ENCODE measurements around the gene GATAD2B. TPM values are rescaled to one million over a fixed set of nuclear protein-coding genes. Genes with fewer than 3 reads are reported as not detected.
A peak's percentile ranks its signal among the peaks of the same experiment; 100 is the strongest.

The GATAD2B gene
- total RNA-seq, 1 experiment from 2014 or later = 46.9 TPM

GRCh38 chr1:153795934-153796785 is 126.6 kb downstream of the GATAD2B start:
- Mint-ChIP-seq H3K27me3 (ENCODE audit: low read depth) (no peaks in the 10 kb centered on the region; the same call in 1 of the 2 replicates), H3K36me3 (no peaks in the 10 kb centered on the region), H3K9me3 (no peaks in the 10 kb centered on the region), H3K4me1 (peaks cover 25% of the 10 kb centered on the region), H3K4me3 (no peak overlapping the region), H3K27ac (peak overlapping the region; percentile 54)
- ATAC-seq (no peak), DNase-seq (ENCODE audit: low spot score) (no peak)
- ChIA-PET CTCF (interaction anchor here (1.1 to 3.9 kb wide), 7 partner anchors 12 to 191 kb away, joined by 3 to 51 read pairs (median 5); partner anchors contain the start of genes DENND4B, GATAD2B and RAB13), POLR2A (interaction anchor here (1.1 kb wide), 1 partner anchor 16 kb away, joined by 3 read pairs; no protein-coding TSS in a partner anchor)
- TF ChIP-seq RORB (CRISPR knock-in tag; IDR thresholded peaks at IDR 0.05) (no peak), ZNF232 (CRISPR knock-in tag; IDR thresholded peaks at IDR 0.05) (no peak), ZBTB21 (CRISPR knock-in tag; IDR thresholded peaks at IDR 0.05; ENCODE audit: borderline replicate concordance) (no peak), E2F1 (CRISPR knock-in tag; IDR thresholded peaks at IDR 0.05) (no peak), RELA (CRISPR knock-in tag; IDR thresholded peaks at IDR 0.05; ENCODE audit: borderline replicate concordance) (no peak), CBFB (CRISPR knock-in tag; IDR thresholded peaks at IDR 0.05; ENCODE audit: low read depth) (no peak), HMGXB4 (CRISPR knock-in tag; IDR thresholded peaks at IDR 0.05) (no peak)
- TF ChIP-seq, protein P1, sequence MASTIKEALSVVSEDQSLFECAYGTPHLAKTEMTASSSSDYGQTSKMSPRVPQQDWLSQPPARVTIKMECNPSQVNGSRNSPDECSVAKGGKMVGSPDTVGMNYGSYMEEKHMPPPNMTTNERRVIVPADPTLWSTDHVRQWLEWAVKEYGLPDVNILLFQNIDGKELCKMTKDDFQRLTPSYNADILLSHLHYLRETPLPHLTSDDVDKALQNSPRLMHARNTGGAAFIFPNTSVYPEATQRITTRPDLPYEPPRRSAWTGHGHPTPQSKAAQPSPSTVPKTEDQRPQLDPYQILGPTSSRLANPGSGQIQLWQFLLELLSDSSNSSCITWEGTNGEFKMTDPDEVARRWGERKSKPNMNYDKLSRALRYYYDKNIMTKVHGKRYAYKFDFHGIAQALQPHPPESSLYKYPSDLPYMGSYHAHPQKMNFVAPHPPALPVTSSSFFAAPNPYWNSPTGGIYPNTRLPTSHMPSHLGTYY (CRISPR knock-in tag; IDR thresholded peaks at IDR 0.05) = no peak

DNA sequence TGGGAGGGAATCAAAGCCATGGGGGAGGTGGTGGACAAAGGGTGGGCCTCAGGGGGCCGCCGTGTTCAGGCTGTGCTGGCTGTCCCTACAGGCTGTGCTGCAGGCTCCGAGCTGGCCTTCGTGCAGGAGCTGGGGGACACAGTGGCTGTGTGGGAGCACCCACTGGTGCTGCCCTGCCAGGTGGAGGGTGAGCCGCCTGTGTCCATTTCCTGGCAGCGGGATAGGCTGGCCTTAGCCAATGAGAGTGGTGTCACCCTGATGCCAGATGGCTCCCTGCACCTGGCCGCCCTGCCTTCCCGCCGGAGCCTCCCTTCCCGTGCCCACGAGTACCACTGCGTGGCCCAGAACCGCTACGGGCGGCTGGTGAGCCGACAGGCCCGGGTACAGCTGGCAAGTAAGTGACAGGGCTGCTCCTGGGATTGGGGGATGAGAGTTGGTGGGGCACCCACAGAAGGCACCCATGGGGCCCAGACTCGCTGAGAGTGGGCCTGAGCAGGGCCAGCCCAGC is 127.4 kb downstream of the GATAD2B start:
- Mint-ChIP-seq H3K36me3 (no peaks in the 10 kb centered on the region), H3K27me3 (ENCODE audit: low read depth) (no peaks in the 10 kb centered on the region; the same call in 1 of the 2 replicates), H3K27ac (no peak overlapping the region), H3K9me3 (no peaks in the 10 kb centered on the region), H3K4me1 (peaks cover 25% of the 10 kb centered on the region), H3K4me3 (no peak overlapping the region)
- ChIA-PET POLR2A (no interaction called here), CTCF (interaction anchor here (1.0 to 3.9 kb wide), 2 partner anchors 191 to 192 kb away, joined by 3 to 51 read pairs; partner anchors contain the start of gene RAB13)
- TF ChIP-seq ZBTB21 (CRISPR knock-in tag; IDR thresholded peaks at IDR 0.05; ENCODE audit: borderline replicate concordance) (0 out of 2 replicates have a peak, but pooled peaks have one; percentile 16), ETV6 (CRISPR knock-in tag; IDR thresholded peaks at IDR 0.05) (no peak)
- no peak for ATAC-seq
- DNase-seq (ENCODE audit: low spot score) = no peak

GRCh38 chr1:153794624-153795329 is 128.0 kb downstream of the GATAD2B start:
- no peak for DNase-seq (ENCODE audit: low spot score)
- CTCF ChIA-PET = interaction anchor here (1.0 kb wide), 1 partner anchor 192 kb away, joined by 3 read pairs; no protein-coding TSS in a partner anchor
- Mint-ChIP-seq H3K4me1 (peaks cover 29% of the 10 kb centered on the region), H3K4me3 (peak overlapping the region; percentile 36), H3K27ac (peak overlapping the region; percentile 57), H3K36me3 (no peaks in the 10 kb centered on the region), H3K9me3 (no peaks in the 10 kb centered on the region), H3K27me3 (ENCODE audit: low read depth) (no peaks in the 10 kb centered on the region; the same call in 1 of the 2 replicates)
- POLR2A ChIA-PET = no interaction called here
- ATAC-seq = no peak
- TF ChIP-seq PRDM15 (CRISPR knock-in tag; IDR thresholded peaks at IDR 0.05) = no peak
- no peak for TF ChIP-seq USF1 (CRISPR knock-in tag; IDR thresholded peaks at IDR 0.05)
- TF ChIP-seq NR2C2 (CRISPR knock-in tag; IDR thresholded peaks at IDR 0.05) = no peak
- TF ChIP-seq NFYB (CRISPR knock-in tag; conservative IDR thresholded peaks at IDR 0.05; ENCODE audit: low read depth) = no peak
- TF ChIP-seq, protein P2, sequence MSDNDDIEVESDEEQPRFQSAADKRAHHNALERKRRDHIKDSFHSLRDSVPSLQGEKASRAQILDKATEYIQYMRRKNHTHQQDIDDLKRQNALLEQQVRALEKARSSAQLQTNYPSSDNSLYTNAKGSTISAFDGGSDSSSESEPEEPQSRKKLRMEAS (CRISPR knock-in tag; IDR thresholded peaks at IDR 0.05) = no peak
- no peak for TF ChIP-seq USF2 (CRISPR knock-in tag; IDR thresholded peaks at IDR 0.05)
- TF ChIP-seq IRF2 (CRISPR knock-in tag; IDR thresholded peaks at IDR 0.05; ENCODE audit: borderline replicate concordance, low read depth) = no peak
- no peak for TF ChIP-seq NR1H2 (CRISPR knock-in tag; IDR thresholded peaks at IDR 0.05)

Measured in WTC11 (cell line).